NCI-H748 (cell line): ENCODE results near the gene ACCSL.
A peak's percentile ranks its signal among the peaks of the same experiment; 100 is the strongest.

Experiments
- DNase-seq: peaks from one replicate; lab custom pipeline; 2025; ENCODE audit not compliant: unreplicated experiment; lab: John Stamatoyannopoulos, UW

Gene ACCSL

GRCh38 chr11:44047931-44048431, at the start of gene ACCSL:
ACCSL (plus strand) TSS chr11:44047981; CDS start chr11:44048037, 56 bp downstream.
- no peak for DNase-seq

- no peak for DNase-seq
Measured at GRCh38 chr11:43998308-43998707, 49.5 kb upstream of the ACCSL start.

GRCh38 chr11:44000731-44001130, 47.0 kb upstream of the ACCSL start:
- no peak for DNase-seq

GRCh38 chr11:44002191-44003093, 45.3 kb upstream of the ACCSL start:
- DNase-seq = no peak

GRCh38 chr11:44003736-44004451, 43.9 kb upstream of the ACCSL start:
- no peak for DNase-seq

GRCh38 chr11:44004452-44005062, 43.2 kb upstream of the ACCSL start:
- DNase-seq = no peak

GRCh38 chr11:44005063-44005701, 42.6 kb upstream of the ACCSL start:
- peak; percentile 71 for DNase-seq

- DNase-seq = no peak
Measured at GRCh38 chr11:44005956-44006355, 41.8 kb upstream of the ACCSL start.

- no peak for DNase-seq
Measured at GRCh38 chr11:44006917-44007361, 40.8 kb upstream of the ACCSL start.

- DNase-seq = no peak
Measured at GRCh38 chr11:44007481-44008087, 40.2 kb upstream of the ACCSL start.

- no peak for DNase-seq
Measured at GRCh38 chr11:44008088-44008501, 39.7 kb upstream of the ACCSL start.

GRCh38 chr11:44008698-44009097, 39.1 kb upstream of the ACCSL start:
- DNase-seq = no peak

GRCh38 chr11:44010789-44011251, 37.0 kb upstream of the ACCSL start:
- no peak for DNase-seq

- DNase-seq = no peak
Measured at GRCh38 chr11:44011797-44012196, 36.0 kb upstream of the ACCSL start.

GRCh38 chr11:44014968-44015623, 32.7 kb upstream of the ACCSL start:
- DNase-seq = no peak

- no peak for DNase-seq
Measured at GRCh38 chr11:44015624-44016007, 32.2 kb upstream of the ACCSL start.

GRCh38 chr11:44016131-44016530, 31.6 kb upstream of the ACCSL start:
- DNase-seq = no peak

- DNase-seq = no peak
Measured at GRCh38 chr11:44016546-44017442, 31.0 kb upstream of the ACCSL start.
